Cardiac atrium fibroblast (primary cell): ENCODE data around the gene MPO. TPM values are rescaled to one million over a fixed set of nuclear protein-coding genes. Genes with fewer than 3 reads are reported as not detected.

ENCODE experiments used
- total RNA-seq: library from RNA; depleted of rRNA; stranded (reverse); fragments of >200 nt; gene quantifications from 2 replicates; pipeline ENCODE4 v1.2.3, GENCODE V29; 2015

The MPO gene, protein sequence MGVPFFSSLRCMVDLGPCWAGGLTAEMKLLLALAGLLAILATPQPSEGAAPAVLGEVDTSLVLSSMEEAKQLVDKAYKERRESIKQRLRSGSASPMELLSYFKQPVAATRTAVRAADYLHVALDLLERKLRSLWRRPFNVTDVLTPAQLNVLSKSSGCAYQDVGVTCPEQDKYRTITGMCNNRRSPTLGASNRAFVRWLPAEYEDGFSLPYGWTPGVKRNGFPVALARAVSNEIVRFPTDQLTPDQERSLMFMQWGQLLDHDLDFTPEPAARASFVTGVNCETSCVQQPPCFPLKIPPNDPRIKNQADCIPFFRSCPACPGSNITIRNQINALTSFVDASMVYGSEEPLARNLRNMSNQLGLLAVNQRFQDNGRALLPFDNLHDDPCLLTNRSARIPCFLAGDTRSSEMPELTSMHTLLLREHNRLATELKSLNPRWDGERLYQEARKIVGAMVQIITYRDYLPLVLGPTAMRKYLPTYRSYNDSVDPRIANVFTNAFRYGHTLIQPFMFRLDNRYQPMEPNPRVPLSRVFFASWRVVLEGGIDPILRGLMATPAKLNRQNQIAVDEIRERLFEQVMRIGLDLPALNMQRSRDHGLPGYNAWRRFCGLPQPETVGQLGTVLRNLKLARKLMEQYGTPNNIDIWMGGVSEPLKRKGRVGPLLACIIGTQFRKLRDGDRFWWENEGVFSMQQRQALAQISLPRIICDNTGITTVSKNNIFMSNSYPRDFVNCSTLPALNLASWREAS
- total RNA-seq: not detected in 2 replicates

DNA sequence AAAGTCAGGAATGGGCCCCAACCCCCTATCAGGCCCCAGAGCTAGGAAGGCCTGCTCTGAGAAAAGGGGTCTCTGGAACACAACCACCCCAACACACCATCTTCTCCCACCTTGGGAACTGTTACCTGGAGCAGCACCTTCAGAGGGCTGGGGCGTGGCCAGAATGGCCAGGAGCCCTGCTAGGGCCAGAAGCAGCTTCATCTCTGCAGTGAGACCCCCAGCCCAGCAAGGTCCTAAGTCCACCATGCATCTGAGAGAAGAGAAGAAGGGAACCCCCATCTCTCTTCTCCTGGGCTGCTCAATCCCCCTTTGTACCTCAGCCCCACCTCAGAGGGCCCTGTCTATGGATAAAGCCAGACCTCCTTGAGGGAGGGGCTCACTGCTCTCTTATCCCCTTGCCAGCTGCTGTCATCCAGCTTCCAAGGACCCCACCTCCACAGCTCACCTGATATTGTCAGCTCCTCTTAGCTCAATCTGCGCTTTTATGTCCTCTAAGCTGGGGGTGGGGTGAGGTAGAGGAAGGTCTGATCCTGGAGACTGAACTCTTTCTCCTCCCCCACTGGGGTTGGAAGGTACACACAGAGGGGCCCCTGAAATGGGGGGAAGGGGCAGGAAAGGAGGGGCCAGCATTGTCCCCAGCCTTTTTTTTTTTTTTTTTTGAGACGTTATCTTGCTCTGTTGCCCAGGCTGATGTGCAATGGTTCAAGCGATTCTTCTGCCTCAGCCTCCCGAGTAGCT is at the start of gene MPO:
TSS of gene MPO (minus strand) at position 456 of the 738 bp plus-strand sequence. CDS start at position 279, 177 bp downstream.

GRCh38 chr17:58328195-58329034 is 47.7 kb upstream of the MPO start, which contains the start of gene TSPOAP1:
Gene TSPOAP1, minus strand, starts transcription at chr17:58328795. Its CDS starts 875 bp downstream, at chr17:58327920.

GRCh38 chr17:58238147-58238634 is 42.5 kb downstream of the MPO start, which contains the start of gene LPO:
Gene LPO, plus strand, starts transcription at chr17:58238584. Its CDS starts 4,396 bp downstream, at chr17:58242980.

Other genes starting within 250 kb of the MPO start
- 11.3 and 12.5 TPM in 2 replicates for gene DYNLL2, start 197.5 kb downstream of the MPO start, total RNA-seq
- gene OR4D1, start 132.6 kb downstream of the MPO start, total RNA-seq: not detected in 2 replicates
- gene OR4D2, start 114.0 kb downstream of the MPO start, total RNA-seq: not detected in 2 replicates
- gene EPX, start 88.2 kb downstream of the MPO start, total RNA-seq: not detected in 2 replicates
- gene MKS1, start 61.7 kb downstream of the MPO start, total RNA-seq: 13.4 and 16.2 TPM in 2 replicates
- not detected in 2 replicates for gene LPO, start 42.4 kb downstream of the MPO start, total RNA-seq
- 0.32 TPM in 1 of 2 replicates, not detected in the other for gene TSPOAP1, start 47.9 kb upstream of the MPO start, total RNA-seq
- 30.5 and 40.5 TPM in 2 replicates for gene SUPT4H1, start 71.3 kb upstream of the MPO start, total RNA-seq
- gene RNF43, start 136.6 kb upstream of the MPO start, total RNA-seq: 0.32 TPM in 1 of 2 replicates, not detected in the other
- not detected in 2 replicates for gene HSF5, start 207.5 kb upstream of the MPO start, total RNA-seq
- 17.9 and 20.3 TPM in 2 replicates for gene MTMR4, start 233.7 kb upstream of the MPO start, total RNA-seq